Measurements from ENCODE around the gene MARVELD1.
"Not testable (repeated sequence)": the region's sequence is repeated elsewhere in the genome, so short reads cannot be mapped to it uniquely, and the experiment has no call there.

MARVELD1 gene

GRCh38 chr10:97687785-97688781, 25.4 kb upstream of the MARVELD1 start:
- Histone ChIP-seq H3K27me3 (replicated peaks; ENCODE audit: insufficient read depth, low read length) (no peaks in the 10 kb centered on the region), H3F3A (ENCODE audit: insufficient read depth, low read length) (no peaks in the 10 kb centered on the region; the same call in none of the 2 replicates), H2AFZ (ENCODE audit: low read length) (peak overlapping the region; percentile 61), H3K4me2 (ENCODE audit: low read depth, low read length) (peak overlapping the region; percentile 69), H3K27ac (ENCODE audit: low read length) (peak overlapping the region; percentile 1; the same call in 1 of the 2 replicates), H3K36me3 (replicated peaks; ENCODE audit: insufficient read depth, low read length) (no peaks in the 10 kb centered on the region), H3K79me2 (ENCODE audit: low read length) (no peaks in the 10 kb centered on the region), H3K4me3 (ENCODE audit: low read length) (peak overlapping the region; percentile 66; the same call in 1 of the 2 replicates), H3K9me2 (replicated peaks; ENCODE audit: insufficient read depth, low read length) (no peaks in the 10 kb centered on the region), H3K4me1 (ENCODE audit: low read length) (peaks cover 21% of the 10 kb centered on the region), H4K20me1 (ENCODE audit: insufficient read depth, low read length) (no peaks in the 10 kb centered on the region), H3K9ac (ENCODE audit: low read length) (peak overlapping the region; percentile 36; the same call in 1 of the 2 replicates), H3K9me3 (replicated peaks; ENCODE audit: insufficient read depth, low read length) (no peaks in the 10 kb centered on the region)
- no peak for TF ChIP-seq CTCF (IDR thresholded peaks at IDR 0.05; ENCODE audit: low read length)
- TF ChIP-seq EZH2 (optimal IDR thresholded peaks at IDR 0.05; ENCODE audit: low read depth, low read length), result no peak
- TF ChIP-seq EZH2phosphoT487 (IDR thresholded peaks at IDR 0.05; ENCODE audit: low read length), result no peak
- DNase-seq, result no peak

- no peaks in the 10 kb centered on the region for H3K9me3 ChIP-seq (replicated peaks; ENCODE audit: insufficient read depth, low read length)
- no peak overlapping the region for H3K27ac ChIP-seq (ENCODE audit: low read length)
- H3K4me1 ChIP-seq (ENCODE audit: low read length), result peaks cover 21% of the 10 kb centered on the region
- H3F3A ChIP-seq (ENCODE audit: insufficient read depth, low read length), result no peaks in the 10 kb centered on the region; the same call in none of the 2 replicates
- H3K36me3 ChIP-seq (replicated peaks; ENCODE audit: insufficient read depth, low read length), result no peaks in the 10 kb centered on the region
- no peak overlapping the region for H3K9ac ChIP-seq (ENCODE audit: low read length)
- no peaks in the 10 kb centered on the region for H3K9me2 ChIP-seq (replicated peaks; ENCODE audit: insufficient read depth, low read length)
- H3K27me3 ChIP-seq (replicated peaks; ENCODE audit: insufficient read depth, low read length), result no peaks in the 10 kb centered on the region
- no peaks in the 10 kb centered on the region for H4K20me1 ChIP-seq (ENCODE audit: insufficient read depth, low read length)
- no peak for DNase-seq
- no peak overlapping the region for H3K4me3 ChIP-seq (ENCODE audit: low read length)
- no peak overlapping the region for H2AFZ ChIP-seq (ENCODE audit: low read length)
- no peak overlapping the region for H3K4me2 ChIP-seq (ENCODE audit: low read depth, low read length)
- no peaks in the 10 kb centered on the region for H3K79me2 ChIP-seq (ENCODE audit: low read length)
- TF ChIP-seq EZH2phosphoT487 (IDR thresholded peaks at IDR 0.05; ENCODE audit: low read length) (no peak), CTCF (IDR thresholded peaks at IDR 0.05; ENCODE audit: low read length) (no peak), EZH2 (optimal IDR thresholded peaks at IDR 0.05; ENCODE audit: low read depth, low read length) (no peak)
Observed at GRCh38 chr10:97689559-97690020, 23.9 kb upstream of the MARVELD1 start.

DNA sequence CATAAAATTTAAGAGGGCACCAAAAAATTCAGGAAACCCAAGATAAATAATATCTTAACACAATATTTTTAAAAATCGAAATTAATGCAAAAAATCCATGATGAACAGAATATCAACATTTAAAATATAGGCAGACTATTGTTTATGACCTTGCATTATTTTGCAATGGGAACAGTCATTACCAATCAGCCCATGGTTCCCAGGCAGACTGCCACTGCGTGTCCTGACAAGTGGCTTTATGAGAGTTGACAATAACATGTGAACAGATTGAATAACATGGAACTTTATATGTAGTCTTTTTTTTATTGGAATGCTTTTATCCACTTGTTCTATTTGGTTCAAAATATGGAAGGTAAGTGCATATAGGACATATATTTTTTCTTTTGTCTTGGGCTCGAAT, 23.4 kb upstream of the MARVELD1 start:
- Histone ChIP-seq H3K27ac (ENCODE audit: low read length) (no peak overlapping the region), H3K9ac (ENCODE audit: low read length) (no peak overlapping the region)

GRCh38 chr10:97698072-97698655, 15.4 kb upstream of the MARVELD1 start:
- not testable (repeated sequence) for H3K27me3 ChIP-seq (replicated peaks; ENCODE audit: insufficient read depth, low read length); H3K9me2 ChIP-seq (replicated peaks; ENCODE audit: insufficient read depth, low read length); H3F3A ChIP-seq (ENCODE audit: insufficient read depth, low read length); DNase-seq; H3K4me3 ChIP-seq (ENCODE audit: low read length); H3K9ac ChIP-seq (ENCODE audit: low read length); H3K4me2 ChIP-seq (ENCODE audit: low read depth, low read length); H3K79me2 ChIP-seq (ENCODE audit: low read length); H3K36me3 ChIP-seq (replicated peaks; ENCODE audit: insufficient read depth, low read length); H4K20me1 ChIP-seq (ENCODE audit: insufficient read depth, low read length); H3K27ac ChIP-seq (ENCODE audit: low read length); H2AFZ ChIP-seq (ENCODE audit: low read length); H3K4me1 ChIP-seq (ENCODE audit: low read length); H3K9me3 ChIP-seq (replicated peaks; ENCODE audit: insufficient read depth, low read length)

More for the DNA sequence above, 23.4 kb upstream of the MARVELD1 start:
- no peak for DNase-seq
- no peak overlapping the region for H3K4me3 ChIP-seq (ENCODE audit: low read length)
- no peaks in the 10 kb centered on the region for H3K79me2 ChIP-seq (ENCODE audit: low read length)
- H3F3A ChIP-seq (ENCODE audit: insufficient read depth, low read length), result no peaks in the 10 kb centered on the region; the same call in none of the 2 replicates
- H4K20me1 ChIP-seq (ENCODE audit: insufficient read depth, low read length), result no peaks in the 10 kb centered on the region
- no peaks in the 10 kb centered on the region for H3K27me3 ChIP-seq (replicated peaks; ENCODE audit: insufficient read depth, low read length)
- peaks cover 16% of the 10 kb centered on the region for H3K4me1 ChIP-seq (ENCODE audit: low read length)
- no peaks in the 10 kb centered on the region for H3K9me3 ChIP-seq (replicated peaks; ENCODE audit: insufficient read depth, low read length)
- no peak overlapping the region for H3K4me2 ChIP-seq (ENCODE audit: low read depth, low read length)
- no peak for TF ChIP-seq EZH2 (optimal IDR thresholded peaks at IDR 0.05; ENCODE audit: low read depth, low read length)
- no peak for TF ChIP-seq EZH2phosphoT487 (IDR thresholded peaks at IDR 0.05; ENCODE audit: low read length)
- no peak for TF ChIP-seq CTCF (IDR thresholded peaks at IDR 0.05; ENCODE audit: low read length)
- H3K36me3 ChIP-seq (replicated peaks; ENCODE audit: insufficient read depth, low read length), result no peaks in the 10 kb centered on the region
- no peaks in the 10 kb centered on the region for H3K9me2 ChIP-seq (replicated peaks; ENCODE audit: insufficient read depth, low read length)
- H2AFZ ChIP-seq (ENCODE audit: low read length), result no peak overlapping the region
